Lung (tissue), 14 donors: ENCODE measurements around the gene AMY1C. TPM values are rescaled to one million over a fixed set of nuclear protein-coding genes. Genes with fewer than 3 reads are reported as not detected.
"Not testable (repeated sequence)": the region's sequence is repeated elsewhere in the genome, so short reads cannot be mapped to it uniquely, and the experiment has no call there.

Source experiments
- ATAC-seq: fragments of 200-7000 bp; cut with Tn5 transposase; one replicate; pipeline ENCODE4 v1.9.1; 2020; ENCODE audit warnings: moderate number of reproducible peaks; ENCODE audit not compliant: insufficient read depth, low FRiP score
- DNase-seq, 3 donors: peaks; one replicate each; pipeline ENCODE4 v3.0.0-alpha.2; 2013 to 2017
- H3K27ac ChIP-seq, 2 donors: one replicate each; pipeline ENCODE4 v1.5.1; 2013; ENCODE audit warnings: mild to moderate bottlenecking in 2 of 2, moderate library complexity in 2 of 2, control low read depth in 1 of 2, inconsistent platforms in 1 of 2, low read depth in 1 of 2, low read length in 1 of 2
- H3K27me3 ChIP-seq, 3 donors: one replicate each; pipeline ENCODE4 v1.5.1; 2013; ENCODE audit warnings: low read length in 2 of 3; ENCODE audit not compliant: control insufficient read depth in 3 of 3, insufficient read depth in 3 of 3
- H3K36me3 ChIP-seq, 4 donors: one replicate each; pipeline ENCODE4 v1.5.1; 2013; ENCODE audit warnings: low read length in 4 of 4, mild to moderate bottlenecking in 1 of 4, moderate library complexity in 1 of 4; ENCODE audit not compliant: control insufficient read depth in 4 of 4, insufficient read depth in 4 of 4
- H3K4me1 ChIP-seq, 5 donors: one replicate each; pipeline ENCODE4 v1.5.1; 2013; ENCODE audit warnings: low read length in 5 of 5, mild to moderate bottlenecking in 2 of 5, moderate library complexity in 1 of 5; ENCODE audit not compliant: control insufficient read depth in 5 of 5, insufficient read depth in 5 of 5
- H3K4me3 ChIP-seq: one replicate; pipeline ENCODE4 v1.5.1; 2013; ENCODE audit warnings: mild to moderate bottlenecking, control low read depth, moderate library complexity
- H3K9ac ChIP-seq, 2 donors: one replicate each; pipeline ENCODE4 v1.5.1; 2013; ENCODE audit warnings: low read length in 2 of 2, control low read depth in 1 of 2; ENCODE audit not compliant: insufficient read depth in 1 of 2
- H3K9me3 ChIP-seq, 4 donors: one replicate each; pipeline ENCODE4 v1.5.1; 2013; ENCODE audit warnings: low read length in 3 of 4, mild to moderate bottlenecking in 1 of 4, moderate library complexity in 1 of 4; ENCODE audit not compliant: control insufficient read depth in 4 of 4, insufficient read depth in 3 of 4
- WGBS, 2 donors: extraction: QIAGEN DNeasy Blood & Tissue Kit; methylation state at CpG; one replicate each; pipeline ENCODE4 v1.1.7; 2013; 5-methylcytosine and 5-hydroxymethylcytosine counted together
- long read RNA-seq, 5 donors: transcript quantifications; one replicate each; lab custom pipeline, GENCODE V29; 2026
- polyA plus RNA-seq, 2 donors: library from polyadenylated mRNA; stranded (reverse); fragments of 200-250 nt; gene quantifications; one replicate each; pipeline ENCODE4 v1.2.1, GENCODE V29; 2013
- total RNA-seq, 2 donors: library from RNA; depleted of rRNA in 1 of 2; stranded (reverse); fragments of >200 nt in 1 of 2; gene quantifications; one replicate each; pipeline ENCODE4 v1.2.1, GENCODE V29; 2014 to 2021
- donor health status: Bipolar disorder and iron deficiency.
- donor health status: healthy.
- donor health status: DM: yes; HTN: yes; CAD: no.

Gene AMY1C
- total RNA-seq (10 to 100 TPM; 22.2 to 29.3 TPM), polyA plus RNA-seq (10 to 100 TPM; 30.7 to 71.2 TPM)
- long read RNA-seq, donor 1, partial matches to known transcripts = 0 of 1 reads
- long read RNA-seq, donor 1, other reads (novel, unspliced or antisense) = 0 of 1 reads
- long read RNA-seq, donor 2 = 0 reads
- long read RNA-seq, donor 3 = 0 reads
- long read RNA-seq, donor 4 = 0 reads
- long read RNA-seq, donor 5 = 0 reads

DNA sequence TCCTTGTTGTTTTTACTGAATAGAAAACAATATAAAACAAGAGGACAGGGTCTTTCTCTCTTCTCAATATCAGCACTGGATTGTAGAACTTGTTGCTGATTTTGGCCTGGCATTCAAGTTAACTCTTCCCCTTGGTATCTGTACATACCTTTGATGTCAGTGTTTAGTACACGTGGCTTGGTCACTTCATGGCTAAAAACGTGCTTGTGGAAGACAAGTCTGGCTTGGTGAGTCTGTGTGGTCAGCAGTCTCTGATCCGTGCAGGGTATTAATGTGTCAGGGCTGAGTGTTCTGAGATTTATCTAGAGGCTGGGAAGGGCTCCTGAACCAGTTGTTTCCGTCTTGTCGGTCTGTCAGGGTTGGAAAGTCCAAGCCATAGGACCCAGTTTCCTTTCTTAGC lies at the start of gene AMY1C:
Gene AMY1C, plus strand, starts transcription at position 301 of the 400 bp plus-strand sequence. CDS start 572 bp downstream, outside the sequence.
- not testable (repeated sequence) for H3K36me3 ChIP-seq, H3K4me3 ChIP-seq, H3K27ac ChIP-seq, H3K4me1 ChIP-seq, H3K9me3 ChIP-seq, H3K9ac ChIP-seq, DNase-seq, H3K27me3 ChIP-seq, ATAC-seq
- WGBS, 2 donors = no CpG with 5 or more reads among the region's 5 CpGs

DNA sequence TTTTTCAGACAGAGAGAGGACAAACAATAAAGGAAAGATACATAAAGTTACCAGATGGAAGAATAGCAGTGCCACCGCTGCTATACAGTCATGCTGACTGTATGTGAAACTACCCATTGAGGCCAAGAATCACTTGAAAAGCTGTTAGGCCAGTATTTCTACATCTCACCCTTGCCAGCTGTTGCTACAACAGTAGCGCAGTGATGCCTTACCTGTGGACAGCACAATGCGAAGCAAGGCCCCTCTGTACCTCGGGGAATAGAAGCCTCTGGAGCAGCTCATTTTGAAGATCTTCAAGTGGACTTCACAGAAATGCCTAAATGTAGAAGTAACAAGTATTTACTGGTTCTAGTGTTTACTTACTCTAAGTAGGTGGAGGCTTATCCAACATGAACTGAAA lies 49.0 kb upstream of the AMY1C start:
- DNase-seq, H3K4me3 ChIP-seq, H3K4me1 ChIP-seq, H3K27me3 ChIP-seq, H3K27ac ChIP-seq, H3K9ac ChIP-seq, H3K9me3 ChIP-seq, H3K36me3 ChIP-seq: not testable (repeated sequence)
- WGBS, 2 donors = no CpG with 5 or more reads among the region's 4 CpGs
- ATAC-seq = peak; percentile 75

DNA sequence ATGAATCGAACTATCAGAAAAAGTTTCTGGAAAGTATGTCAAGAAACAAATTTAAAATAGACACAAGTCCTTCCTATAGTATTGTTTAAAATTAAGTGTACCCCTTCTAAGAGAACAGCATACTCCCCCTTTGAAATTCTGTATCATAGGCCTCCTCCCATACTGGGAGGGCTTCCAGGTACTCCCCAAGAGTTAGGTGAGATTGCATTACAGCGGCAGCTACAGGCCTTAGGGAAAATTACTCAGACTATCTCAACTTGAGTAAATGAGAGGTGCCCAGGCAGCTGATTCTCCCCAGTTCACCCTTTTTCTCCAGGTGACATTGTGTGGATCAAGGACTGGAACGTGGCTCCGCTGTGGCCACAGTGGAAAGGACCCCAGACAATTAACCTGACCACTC lies 48.4 kb upstream of the AMY1C start:
- H3K27me3 ChIP-seq, H3K9me3 ChIP-seq, H3K4me1 ChIP-seq, H3K36me3 ChIP-seq, H3K4me3 ChIP-seq, ATAC-seq, DNase-seq, H3K27ac ChIP-seq, H3K9ac ChIP-seq: not testable (repeated sequence)
- WGBS, 2 donors = no CpG with 5 or more reads among the region's 4 CpGs

DNA sequence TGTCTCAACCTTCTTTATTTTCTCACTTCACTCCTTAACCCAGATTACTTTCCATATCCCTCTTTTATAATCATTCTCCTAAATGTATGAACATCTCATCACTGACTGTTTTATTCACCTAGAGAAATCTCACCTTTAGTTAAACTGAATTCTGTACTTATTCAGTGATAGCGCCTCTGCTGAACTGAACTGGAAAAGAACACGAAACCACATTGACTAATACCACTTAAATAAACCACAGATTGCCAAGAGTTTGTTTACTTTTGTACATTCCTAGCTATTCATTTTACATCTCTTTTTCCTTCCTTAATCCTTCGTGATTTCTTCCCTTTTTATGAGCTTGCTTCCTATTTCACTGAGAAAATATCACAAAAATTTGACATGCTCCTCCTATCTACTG lies 42.0 kb upstream of the AMY1C start:
- H3K4me1 ChIP-seq, H3K27ac ChIP-seq, H3K36me3 ChIP-seq, H3K27me3 ChIP-seq, DNase-seq, H3K9me3 ChIP-seq, H3K4me3 ChIP-seq, H3K9ac ChIP-seq: not testable (repeated sequence)
- ATAC-seq = peak; percentile 72
- no CpG with 5 or more reads among the region's 3 CpGs for WGBS, 2 donors

DNA sequence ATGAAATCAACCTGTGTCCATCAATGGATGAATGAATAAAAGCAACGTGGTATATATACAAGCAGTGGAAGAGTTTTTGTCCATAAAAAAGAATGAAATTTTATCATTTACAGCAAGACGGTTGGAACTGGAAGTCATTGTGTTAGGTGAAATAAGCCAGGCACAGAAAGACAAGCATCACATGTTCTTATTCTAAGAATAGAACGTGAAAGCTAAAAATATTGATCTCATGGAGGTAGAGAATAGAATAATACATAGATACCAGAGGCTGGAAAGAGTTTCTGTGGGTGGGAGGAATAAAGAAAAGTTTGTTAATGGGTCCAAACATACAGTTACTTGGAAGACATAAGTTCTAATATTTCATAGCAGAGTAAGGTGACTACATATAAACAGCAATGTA lies 39.3 kb upstream of the AMY1C start:
- no CpG with 5 or more reads among the region's 3 CpGs for WGBS, 2 donors
- DNase-seq = not testable (repeated sequence)

DNA sequence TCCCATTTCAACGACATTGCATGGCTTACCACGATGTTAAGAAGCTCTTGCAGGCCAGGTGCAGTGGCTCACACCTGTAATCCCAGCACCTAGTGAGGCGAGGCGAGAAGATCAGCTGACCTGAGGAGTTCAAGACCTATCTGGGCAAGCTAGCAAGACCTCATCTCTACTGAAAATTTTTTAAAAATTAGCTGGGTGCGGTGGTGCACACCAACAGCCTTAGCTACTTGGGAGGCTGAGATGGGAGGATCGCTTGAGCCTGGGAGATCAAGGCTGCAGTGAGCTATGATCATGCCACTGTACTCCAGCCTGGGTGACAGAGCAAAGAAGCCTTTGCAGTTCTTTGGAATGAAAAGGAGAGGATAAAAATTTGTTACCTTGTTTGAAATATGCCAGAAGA lies 32.3 kb upstream of the AMY1C start:
- WGBS, 2 donors = 76 to 83% methylated on average over 4 to 6 of the region's 6 CpGs
- not testable (repeated sequence) for H3K36me3 ChIP-seq, H3K27ac ChIP-seq, H3K9ac ChIP-seq, ATAC-seq, H3K4me1 ChIP-seq, DNase-seq, H3K9me3 ChIP-seq, H3K27me3 ChIP-seq, H3K4me3 ChIP-seq

More for the DNA sequence above, 39.3 kb upstream of the AMY1C start:
- not testable (repeated sequence) for H3K4me1 ChIP-seq, H3K9me3 ChIP-seq, H3K36me3 ChIP-seq, H3K27me3 ChIP-seq, H3K27ac ChIP-seq, H3K9ac ChIP-seq, H3K4me3 ChIP-seq, ATAC-seq

DNA sequence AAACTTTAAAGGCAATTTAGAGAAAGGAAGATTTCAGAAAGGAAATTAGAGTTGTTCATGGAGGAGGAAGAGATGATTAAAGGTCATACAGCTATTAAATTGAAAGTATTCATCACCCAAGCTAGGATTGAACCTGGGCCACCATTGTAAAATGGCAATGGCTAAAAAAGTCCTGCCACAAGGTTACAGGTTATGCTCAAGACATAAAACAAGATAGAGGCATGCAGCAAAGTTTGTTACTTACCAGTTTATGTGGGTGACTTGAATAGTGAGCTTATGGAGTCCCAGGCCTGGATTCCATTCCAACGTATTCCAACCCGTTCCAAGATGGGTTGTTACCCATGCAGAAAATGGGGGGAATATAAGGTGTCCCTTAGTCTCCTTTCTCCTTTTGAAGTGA lies 28.2 kb upstream of the AMY1C start:
- H3K36me3 ChIP-seq, ATAC-seq, H3K27ac ChIP-seq, H3K9ac ChIP-seq, H3K4me1 ChIP-seq, H3K27me3 ChIP-seq, H3K9me3 ChIP-seq, DNase-seq, H3K4me3 ChIP-seq: not testable (repeated sequence)
- no CpG with 5 or more reads among the region's 2 CpGs for WGBS, 2 donors

DNA sequence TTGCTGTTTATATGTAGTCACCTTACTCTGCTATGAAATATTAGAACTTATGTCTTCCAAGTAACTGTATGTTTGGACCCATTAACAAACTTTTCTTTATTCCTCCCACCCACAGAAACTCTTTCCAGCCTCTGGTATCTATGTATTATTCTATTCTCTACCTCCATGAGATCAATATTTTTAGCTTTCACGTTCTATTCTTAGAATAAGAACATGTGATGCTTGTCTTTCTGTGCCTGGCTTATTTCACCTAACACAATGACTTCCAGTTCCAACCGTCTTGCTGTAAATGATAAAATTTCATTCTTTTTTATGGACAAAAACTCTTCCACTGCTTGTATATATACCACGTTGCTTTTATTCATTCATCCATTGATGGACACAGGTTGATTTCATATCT lies 14.4 kb upstream of the AMY1C start:
- not testable (repeated sequence) for H3K4me3 ChIP-seq, H3K27me3 ChIP-seq, H3K4me1 ChIP-seq, ATAC-seq, H3K36me3 ChIP-seq, H3K27ac ChIP-seq, H3K9me3 ChIP-seq, DNase-seq, H3K9ac ChIP-seq
- WGBS, 2 donors = no CpG with 5 or more reads among the region's 3 CpGs
